Measurements from ENCODE around the gene PPM1M. TPM values are rescaled to one million over a fixed set of nuclear protein-coding genes. Genes with fewer than 3 reads are reported as not detected.

PPM1M gene
- total RNA-seq, 2 experiments from 2014 or later: 90.7 to 91.9 TPM

DNA sequence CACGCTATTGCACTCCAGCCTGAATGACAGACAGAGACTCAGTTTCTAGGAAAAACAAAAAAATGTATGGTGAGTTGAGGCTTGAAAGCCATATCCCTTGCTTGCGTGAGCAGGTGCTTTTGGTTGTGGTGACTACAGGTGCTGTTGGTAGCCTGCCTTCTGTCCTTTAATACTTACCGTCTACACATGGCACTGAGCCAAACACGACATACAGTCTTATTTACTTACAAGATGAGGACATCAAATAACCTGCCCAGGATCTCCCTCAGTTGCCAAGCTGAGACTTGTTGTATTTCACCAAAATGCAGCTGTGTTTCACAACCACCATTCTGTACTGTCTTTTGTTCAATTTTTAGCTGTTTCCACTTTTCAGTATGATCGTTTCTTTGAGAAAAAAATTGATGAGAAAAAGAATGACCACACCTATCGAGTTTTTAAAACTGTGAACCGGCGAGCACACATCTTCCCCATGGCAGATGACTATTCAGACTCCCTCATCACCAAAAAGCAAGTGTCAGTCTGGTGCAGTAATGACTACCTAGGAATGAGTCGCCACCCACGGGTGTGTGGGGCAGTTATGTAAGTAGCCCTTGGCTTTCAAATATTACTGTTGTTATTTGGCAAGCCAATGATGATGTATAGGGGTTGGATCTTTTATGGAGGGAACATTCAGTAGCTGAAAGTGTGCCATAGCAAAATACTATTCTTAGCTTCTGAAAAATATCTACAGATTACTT is 41.1 kb upstream of the PPM1M start:
- Mint-ChIP-seq H3K27me3 (ENCODE audit: low read depth) (no peaks in the 10 kb centered on the region), H3K4me3 (no peak overlapping the region), H3K4me1 (ENCODE audit: low read depth) (peaks cover 49% of the 10 kb centered on the region), H3K27ac (peak overlapping the region; percentile 28), H3K9me3 (ENCODE audit: insufficient read depth) (no peaks in the 10 kb centered on the region), H3K36me3 (ENCODE audit: low read depth) (peaks cover 86% of the 10 kb centered on the region)
- ATAC-seq: no peak
- ChIA-PET POLR2A (no interaction called here), CTCF (interaction anchor here (1.0 to 4.5 kb wide), 3 partner anchors 16 to 27 kb away, joined by 4 to 32 read pairs (median 5); no protein-coding TSS in a partner anchor)
- DNase-seq: no peak

DNA sequence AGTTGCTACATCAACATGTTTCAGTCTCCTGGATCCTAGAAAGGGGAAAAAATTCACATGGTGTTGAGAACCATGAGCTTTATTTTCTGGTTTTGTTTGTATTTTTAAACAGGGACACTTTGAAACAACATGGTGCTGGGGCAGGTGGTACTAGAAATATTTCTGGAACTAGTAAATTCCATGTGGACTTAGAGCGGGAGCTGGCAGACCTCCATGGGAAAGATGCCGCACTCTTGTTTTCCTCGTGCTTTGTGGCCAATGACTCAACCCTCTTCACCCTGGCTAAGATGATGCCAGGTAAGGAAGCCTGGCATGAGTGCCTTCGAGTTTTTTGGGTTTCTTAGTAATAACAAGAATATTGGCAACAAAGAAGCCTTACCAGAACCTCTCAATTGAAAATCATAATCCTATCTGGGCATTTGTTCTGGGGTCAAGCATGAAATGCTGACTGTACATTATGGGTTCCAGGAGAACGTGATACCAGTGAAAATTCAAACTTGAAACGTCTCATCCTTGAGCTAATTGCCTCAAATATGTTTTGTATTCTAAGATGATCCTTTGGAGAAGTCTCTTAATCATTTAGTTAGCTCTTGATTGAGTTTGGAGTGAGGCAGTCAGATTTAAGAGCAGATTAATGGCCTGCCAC is 39.7 kb upstream of the PPM1M start:
- DNase-seq: no peak
- no peak overlapping the region for H3K4me3 Mint-ChIP-seq
- H3K27me3 Mint-ChIP-seq (ENCODE audit: low read depth): no peaks in the 10 kb centered on the region
- no peak overlapping the region for H3K27ac Mint-ChIP-seq
- ATAC-seq: no peak
- H3K9me3 Mint-ChIP-seq (ENCODE audit: insufficient read depth): no peaks in the 10 kb centered on the region
- POLR2A ChIA-PET: no interaction called here
- CTCF ChIA-PET: no interaction called here
- H3K4me1 Mint-ChIP-seq (ENCODE audit: low read depth): peaks cover 42% of the 10 kb centered on the region
- H3K36me3 Mint-ChIP-seq (ENCODE audit: low read depth): peaks cover 90% of the 10 kb centered on the region

DNA sequence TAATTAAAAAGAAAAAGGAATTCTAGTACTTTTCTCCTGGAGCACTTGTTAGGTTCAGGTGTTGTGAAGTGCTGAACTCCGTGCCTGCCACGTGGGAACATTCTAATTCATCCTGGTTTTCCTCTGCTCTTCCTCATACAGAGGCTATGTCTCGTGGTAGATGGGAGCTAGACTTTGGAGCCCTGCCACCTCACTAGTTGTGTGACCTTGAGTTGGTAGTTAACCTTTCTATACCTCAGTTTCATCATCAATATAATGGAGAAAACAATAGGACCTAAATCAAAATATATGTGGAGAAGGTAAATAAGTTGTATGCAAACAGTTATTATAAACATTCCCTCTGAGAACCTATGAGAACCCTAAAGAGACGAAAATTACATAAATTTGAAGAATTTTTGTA is 37.0 kb upstream of the PPM1M start:
- Mint-ChIP-seq H3K27ac (no peak overlapping the region), H3K9me3 (ENCODE audit: insufficient read depth) (no peaks in the 10 kb centered on the region), H3K4me3 (no peak overlapping the region), H3K4me1 (ENCODE audit: low read depth) (peaks cover 19% of the 10 kb centered on the region), H3K36me3 (ENCODE audit: low read depth) (peaks cover 89% of the 10 kb centered on the region), H3K27me3 (ENCODE audit: low read depth) (no peaks in the 10 kb centered on the region)
- no peak for ATAC-seq
- POLR2A ChIA-PET: no interaction called here
- CTCF ChIA-PET: interaction anchor here (1.4 to 1.8 kb wide), 4 partner anchors 8 to 131 kb away, joined by 4 to 9 read pairs (median 6); no protein-coding TSS in a partner anchor
- no peak for DNase-seq

DNA sequence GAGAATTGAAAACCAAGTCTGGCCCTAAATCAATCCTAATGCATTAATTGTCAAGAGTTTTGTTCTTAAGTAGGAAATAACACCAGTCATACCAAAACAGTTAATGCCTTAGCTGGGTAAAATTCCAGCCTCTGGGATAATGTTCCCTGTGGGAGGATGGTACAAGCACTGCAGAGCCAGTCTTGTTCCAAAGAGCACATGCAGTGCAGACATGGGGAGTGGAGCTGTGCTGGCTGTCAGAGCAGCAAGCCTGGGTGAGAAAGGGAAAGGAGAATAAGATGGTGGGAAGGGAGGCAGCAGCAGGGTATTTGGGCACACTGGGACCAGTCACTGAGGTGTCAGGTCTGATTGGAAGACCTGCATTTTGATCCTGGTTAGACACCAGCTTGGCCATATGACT is 35.5 kb upstream of the PPM1M start:
- ChIA-PET CTCF (interaction anchor here (0.7 to 1.8 kb wide), 5 partner anchors 9 to 79 kb away, joined by 3 to 9 read pairs (median 6); no protein-coding TSS in a partner anchor), POLR2A (no interaction called here)
- Mint-ChIP-seq H3K27ac (no peak overlapping the region), H3K36me3 (ENCODE audit: low read depth) (peaks cover 88% of the 10 kb centered on the region), H3K4me3 (no peak overlapping the region), H3K27me3 (ENCODE audit: low read depth) (no peaks in the 10 kb centered on the region), H3K4me1 (ENCODE audit: low read depth) (peaks cover 12% of the 10 kb centered on the region), H3K9me3 (ENCODE audit: insufficient read depth) (no peaks in the 10 kb centered on the region)
- no peak for ATAC-seq
- DNase-seq: no peak

DNA sequence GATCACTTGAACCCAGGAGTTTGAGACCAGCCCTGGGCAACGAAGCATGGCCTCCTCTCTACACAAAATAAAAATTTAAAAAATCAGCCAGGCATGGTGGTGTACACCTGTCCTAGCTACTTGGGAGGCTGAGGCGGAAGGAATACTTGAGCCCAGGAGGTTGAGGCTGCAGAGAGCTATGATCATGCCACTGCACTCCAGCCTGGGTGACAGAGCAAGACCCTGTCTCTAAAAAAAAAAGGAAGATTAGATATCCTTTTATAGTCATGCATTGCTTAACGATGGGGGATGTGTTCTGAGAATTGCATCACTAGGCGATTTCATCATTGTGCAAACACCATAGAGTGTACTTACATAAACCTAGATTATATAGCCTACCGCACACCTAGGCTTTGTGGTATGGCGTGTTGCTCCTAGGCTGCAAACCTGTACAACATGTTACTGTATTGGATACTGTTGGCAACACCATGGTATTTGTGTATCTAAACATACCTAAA is 35.0 kb upstream of the PPM1M start:
- Mint-ChIP-seq H3K9me3 (ENCODE audit: insufficient read depth) (no peaks in the 10 kb centered on the region), H3K4me3 (no peak overlapping the region), H3K27me3 (ENCODE audit: low read depth) (no peaks in the 10 kb centered on the region), H3K4me1 (ENCODE audit: low read depth) (peaks cover 11% of the 10 kb centered on the region), H3K27ac (no peak overlapping the region), H3K36me3 (ENCODE audit: low read depth) (peaks cover 88% of the 10 kb centered on the region)
- CTCF ChIA-PET: interaction anchor here (0.7 to 1.8 kb wide), 5 partner anchors 9 to 78 kb away, joined by 3 to 8 read pairs (median 6); no protein-coding TSS in a partner anchor
- no peak for ATAC-seq
- POLR2A ChIA-PET: no interaction called here
- no peak for DNase-seq

DNA sequence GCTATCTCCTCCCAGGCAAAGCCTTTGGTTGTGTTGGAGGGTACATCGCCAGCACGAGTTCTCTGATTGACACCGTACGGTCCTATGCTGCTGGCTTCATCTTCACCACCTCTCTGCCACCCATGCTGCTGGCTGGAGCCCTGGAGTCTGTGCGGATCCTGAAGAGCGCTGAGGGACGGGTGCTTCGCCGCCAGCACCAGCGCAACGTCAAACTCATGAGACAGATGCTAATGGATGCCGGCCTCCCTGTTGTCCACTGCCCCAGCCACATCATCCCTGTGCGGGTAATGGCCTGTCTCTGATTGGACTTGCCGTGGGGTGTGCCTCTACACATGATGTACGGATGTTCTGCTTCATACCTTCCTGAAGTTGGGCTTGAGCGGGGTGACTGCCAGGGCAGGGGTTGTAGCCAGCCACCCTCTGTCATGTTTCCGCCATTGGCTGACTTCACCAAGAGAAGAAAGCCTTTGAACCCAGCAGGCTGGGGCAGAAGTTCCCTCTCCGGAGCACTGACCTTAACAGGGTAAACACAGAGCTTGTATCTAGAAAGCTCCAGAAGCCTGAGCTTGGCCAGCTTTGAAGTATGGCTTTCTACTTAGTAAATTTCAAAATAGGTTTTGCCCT is 34.2 kb upstream of the PPM1M start:
- ATAC-seq (no peak), DNase-seq (no peak)
- ChIA-PET CTCF (interaction anchor here (1.6 kb wide), 2 partner anchors 8 to 11 kb away, joined by 6 to 8 read pairs; no protein-coding TSS in a partner anchor), POLR2A (no interaction called here)
- H3K9me3 Mint-ChIP-seq (ENCODE audit: insufficient read depth): no peaks in the 10 kb centered on the region
- H3K27ac Mint-ChIP-seq: no peak overlapping the region
- H3K4me1 Mint-ChIP-seq (ENCODE audit: low read depth): peaks cover 14% of the 10 kb centered on the region
- no peak overlapping the region for H3K4me3 Mint-ChIP-seq
- no peaks in the 10 kb centered on the region for H3K27me3 Mint-ChIP-seq (ENCODE audit: low read depth)
- H3K36me3 Mint-ChIP-seq (ENCODE audit: low read depth): peaks cover 85% of the 10 kb centered on the region

DNA sequence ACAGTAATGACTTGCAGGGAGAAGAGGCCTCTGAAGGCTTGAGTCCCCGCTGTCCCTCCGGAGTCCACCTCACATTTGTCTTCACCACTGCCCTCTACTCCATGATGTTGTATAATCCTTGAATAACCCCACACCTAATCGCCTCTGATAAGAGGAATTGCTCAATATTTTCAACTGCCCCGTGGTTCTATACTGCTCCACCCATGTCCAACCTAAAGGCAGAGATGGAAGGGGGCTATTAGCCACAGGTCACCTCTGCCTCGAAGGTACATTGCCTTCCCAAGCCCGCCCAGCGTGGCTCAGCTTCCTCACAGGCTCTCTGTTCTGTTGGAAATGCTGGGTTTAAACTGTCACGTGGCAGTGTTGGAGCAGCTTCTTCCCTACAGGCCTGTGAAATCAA is 32.6 kb upstream of the PPM1M start:
- no peak for ATAC-seq
- no peaks in the 10 kb centered on the region for H3K27me3 Mint-ChIP-seq (ENCODE audit: low read depth)
- H3K4me3 Mint-ChIP-seq: no peak overlapping the region
- CTCF ChIA-PET: interaction anchor here (1.4 kb wide), 1 partner anchor 126 kb away, joined by 3 read pairs; no protein-coding TSS in a partner anchor
- H3K9me3 Mint-ChIP-seq (ENCODE audit: insufficient read depth): no peaks in the 10 kb centered on the region
- H3K27ac Mint-ChIP-seq: no peak overlapping the region
- POLR2A ChIA-PET: no interaction called here
- peaks cover 77% of the 10 kb centered on the region for H3K36me3 Mint-ChIP-seq (ENCODE audit: low read depth)
- H3K4me1 Mint-ChIP-seq (ENCODE audit: low read depth): peaks cover 30% of the 10 kb centered on the region
- no peak for DNase-seq

DNA sequence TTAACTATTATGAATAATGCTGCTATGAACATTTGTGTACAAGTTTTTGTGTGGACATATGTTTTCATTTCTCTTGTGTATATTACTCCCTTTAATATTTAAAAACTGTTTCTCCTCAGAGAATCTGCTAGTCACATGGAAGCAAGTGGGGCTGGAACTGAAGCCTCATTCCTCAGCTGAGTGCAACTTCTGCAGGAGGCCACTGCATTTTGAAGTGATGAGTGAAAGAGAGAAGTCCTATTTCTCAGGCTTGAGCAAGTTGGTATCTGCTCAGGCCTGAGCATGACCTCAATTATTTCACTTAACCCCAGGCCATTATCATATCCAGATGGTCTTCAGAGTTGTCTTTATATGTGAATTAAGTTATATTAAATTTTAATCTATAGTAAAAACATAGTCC is 31.7 kb upstream of the PPM1M start:
- no peaks in the 10 kb centered on the region for H3K9me3 Mint-ChIP-seq (ENCODE audit: insufficient read depth)
- H3K4me3 Mint-ChIP-seq: no peak overlapping the region
- ATAC-seq: no peak
- peaks cover 68% of the 10 kb centered on the region for H3K36me3 Mint-ChIP-seq (ENCODE audit: low read depth)
- ChIA-PET CTCF (no interaction called here), POLR2A (no interaction called here)
- H3K4me1 Mint-ChIP-seq (ENCODE audit: low read depth): peaks cover 39% of the 10 kb centered on the region
- H3K27me3 Mint-ChIP-seq (ENCODE audit: low read depth): no peaks in the 10 kb centered on the region
- H3K27ac Mint-ChIP-seq: no peak overlapping the region
- DNase-seq: no peak

DNA sequence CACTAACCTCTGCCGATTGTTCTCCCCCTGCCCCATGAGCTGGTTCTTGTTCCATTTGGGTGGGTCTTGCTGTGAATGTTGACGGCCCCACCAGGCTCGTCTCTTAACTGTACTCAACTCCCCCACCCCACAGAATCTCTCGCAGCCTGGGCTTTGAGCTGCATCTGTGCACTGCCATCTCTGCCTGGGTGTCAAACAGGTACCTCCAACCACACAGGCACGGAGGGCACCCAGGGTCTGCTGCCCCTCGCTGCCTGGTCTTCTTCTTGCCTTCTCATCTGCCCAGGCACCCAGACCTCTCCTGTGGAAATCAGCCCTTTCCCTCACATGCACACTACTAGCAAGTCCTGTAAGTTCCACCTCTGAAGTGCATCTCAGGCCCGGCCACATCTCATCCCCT is 30.2 kb upstream of the PPM1M start:
- Mint-ChIP-seq H3K4me1 (ENCODE audit: low read depth) (peaks cover 53% of the 10 kb centered on the region), H3K27me3 (ENCODE audit: low read depth) (no peaks in the 10 kb centered on the region), H3K27ac (peak overlapping the region; percentile 69), H3K36me3 (ENCODE audit: low read depth) (peaks cover 56% of the 10 kb centered on the region), H3K4me3 (no peak overlapping the region), H3K9me3 (ENCODE audit: insufficient read depth) (no peaks in the 10 kb centered on the region)
- DNase-seq (no peak), ATAC-seq (no peak)
- CTCF ChIA-PET: interaction anchor here (1.0 to 9.4 kb wide), 3 partner anchors 19 to 124 kb away, joined by 3 to 176 read pairs (median 3); partner anchors contain the start of genes POC1A and TWF2
- POLR2A ChIA-PET: no interaction called here

DNA sequence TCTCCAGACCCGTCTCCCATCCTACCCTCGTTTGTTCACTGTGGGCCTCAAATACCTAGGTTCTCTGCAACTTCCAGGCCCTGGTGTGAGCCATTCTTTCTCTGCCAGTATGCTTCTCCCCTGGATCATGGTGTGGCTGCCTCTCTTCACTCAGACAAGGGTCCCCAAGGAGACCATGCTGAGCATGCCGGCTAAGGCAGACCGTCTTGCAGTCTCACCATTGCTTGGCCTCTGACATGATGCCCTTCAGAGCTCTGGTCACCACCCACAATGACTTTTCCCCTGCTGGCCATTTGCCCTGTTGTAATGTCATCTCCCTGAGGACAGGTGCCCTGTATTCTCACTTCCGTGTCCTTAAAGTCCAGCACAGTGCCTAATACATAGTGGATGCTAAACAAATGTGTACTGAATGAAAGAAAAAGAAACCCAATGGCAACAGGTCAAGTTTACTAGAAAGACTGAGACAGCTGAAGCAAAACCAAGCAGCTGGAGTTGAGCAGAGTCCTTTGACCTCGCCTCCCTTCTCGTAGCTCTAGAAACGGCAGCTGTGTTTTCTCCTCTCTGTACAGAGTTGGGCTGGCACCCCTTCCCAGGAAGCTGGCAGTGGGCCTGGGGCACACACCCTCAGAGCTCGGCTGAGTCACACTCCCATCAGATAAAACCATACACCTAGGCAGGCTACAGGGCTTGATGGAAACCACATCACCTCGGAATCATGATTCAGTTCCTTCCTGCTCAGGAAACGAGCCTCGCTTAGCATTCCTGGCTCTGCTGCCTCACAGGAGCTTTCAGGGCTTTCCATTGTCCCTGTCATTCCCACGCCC is 28.8 kb upstream of the PPM1M start:
- ChIA-PET POLR2A (interaction anchor here (1.3 to 1.5 kb wide), 2 partner anchors 10 to 62 kb away, joined by 4 to 5 read pairs; partner anchors contain the start of gene WDR82), CTCF (interaction anchor here (0.7 to 9.7 kb wide), 5 partner anchors 17 to 215 kb away, joined by 3 to 176 read pairs (median 4); partner anchors contain the start of genes DUSP7 and TWF2)
- peak; percentile 50 for ATAC-seq
- peak overlapping the region; percentile 89 for H3K27ac Mint-ChIP-seq
- no peaks in the 10 kb centered on the region for H3K9me3 Mint-ChIP-seq (ENCODE audit: insufficient read depth)
- peaks cover 67% of the 10 kb centered on the region for H3K4me1 Mint-ChIP-seq (ENCODE audit: low read depth)
- DNase-seq: peak; percentile 51
- H3K4me3 Mint-ChIP-seq: peak overlapping the region; percentile 79
- peaks cover 44% of the 10 kb centered on the region for H3K36me3 Mint-ChIP-seq (ENCODE audit: low read depth)
- no peaks in the 10 kb centered on the region for H3K27me3 Mint-ChIP-seq (ENCODE audit: low read depth)

DNA sequence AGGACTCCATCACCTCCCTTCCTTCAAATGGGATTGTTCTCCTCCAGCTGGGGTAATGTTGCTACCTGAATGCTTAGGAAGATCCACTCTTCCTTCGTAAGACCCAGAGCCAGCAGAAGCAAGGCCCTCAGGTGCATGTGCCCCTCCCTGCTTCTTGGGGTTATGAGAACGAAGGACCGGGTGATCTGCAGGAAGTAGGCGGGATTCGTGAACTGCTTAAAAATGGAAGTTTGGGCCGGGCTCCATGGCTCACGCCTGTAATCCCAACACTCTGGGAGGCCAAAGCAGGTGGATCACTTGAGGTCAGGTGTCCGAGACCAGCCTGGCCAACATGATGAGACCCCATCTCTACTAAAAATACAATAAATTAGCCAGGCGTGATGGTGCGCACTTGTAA is 28.2 kb upstream of the PPM1M start:
- H3K27me3 Mint-ChIP-seq (ENCODE audit: low read depth): no peaks in the 10 kb centered on the region
- ChIA-PET CTCF (interaction anchor here (0.7 to 9.7 kb wide), 7 partner anchors 16 to 216 kb away, joined by 3 to 176 read pairs (median 5); partner anchors contain the start of genes DUSP7 and TWF2), POLR2A (interaction anchor here (1.3 to 1.5 kb wide), 2 partner anchors 9 to 61 kb away, joined by 4 to 5 read pairs; partner anchors contain the start of gene WDR82)
- peak overlapping the region; percentile 79 for H3K4me3 Mint-ChIP-seq
- no peak for ATAC-seq
- H3K36me3 Mint-ChIP-seq (ENCODE audit: low read depth): peaks cover 42% of the 10 kb centered on the region
- peak overlapping the region; percentile 89 for H3K27ac Mint-ChIP-seq
- peaks cover 73% of the 10 kb centered on the region for H3K4me1 Mint-ChIP-seq (ENCODE audit: low read depth)
- DNase-seq: no peak
- no peaks in the 10 kb centered on the region for H3K9me3 Mint-ChIP-seq (ENCODE audit: insufficient read depth)

Data from activated CD8-positive, alpha-beta T cell treated with anti-CD3 and anti-CD28 coated beads, Interleukin-2, amount 10 ng/mL, durations not matched to agents 7 days and 5 days (primary cell).